Sigmoid colon (tissue), 4 donors: ENCODE results near the gene SMYD3.

Experiments used
- POLR2A ChIP-seq, 2 donors: fragments of 450-650 bp; IDR thresholded peaks; one replicate each; pipeline ENCODE4 v1.6.1; 2016; ENCODE audit warnings: antibody characterized with exemption in 2 of 2, mild to moderate bottlenecking in 2 of 2, moderate library complexity in 2 of 2
- POLR2AphosphoS5 ChIP-seq, 4 donors: sonication (generic); formaldehyde crosslinking; IDR thresholded peaks; one replicate each; pipeline ENCODE4 v1.6.1; 2017; ENCODE audit warnings: antibody characterized with exemption in 4 of 4
- TF ChIP-seq, protein P1 (sequence below), 4 experiments: fragments of 450-650 bp in 3 of 4; fragments of 200-600 bp in 1 of 4; IDR thresholded peaks; one replicate each; pipeline ENCODE4 v1.5.1; 2016 to 2019; ENCODE audit warnings: antibody characterized with exemption in 4 of 4, mild to moderate bottlenecking in 3 of 4, moderate library complexity in 2 of 4

- TF ChIP-seq, protein P1, sequence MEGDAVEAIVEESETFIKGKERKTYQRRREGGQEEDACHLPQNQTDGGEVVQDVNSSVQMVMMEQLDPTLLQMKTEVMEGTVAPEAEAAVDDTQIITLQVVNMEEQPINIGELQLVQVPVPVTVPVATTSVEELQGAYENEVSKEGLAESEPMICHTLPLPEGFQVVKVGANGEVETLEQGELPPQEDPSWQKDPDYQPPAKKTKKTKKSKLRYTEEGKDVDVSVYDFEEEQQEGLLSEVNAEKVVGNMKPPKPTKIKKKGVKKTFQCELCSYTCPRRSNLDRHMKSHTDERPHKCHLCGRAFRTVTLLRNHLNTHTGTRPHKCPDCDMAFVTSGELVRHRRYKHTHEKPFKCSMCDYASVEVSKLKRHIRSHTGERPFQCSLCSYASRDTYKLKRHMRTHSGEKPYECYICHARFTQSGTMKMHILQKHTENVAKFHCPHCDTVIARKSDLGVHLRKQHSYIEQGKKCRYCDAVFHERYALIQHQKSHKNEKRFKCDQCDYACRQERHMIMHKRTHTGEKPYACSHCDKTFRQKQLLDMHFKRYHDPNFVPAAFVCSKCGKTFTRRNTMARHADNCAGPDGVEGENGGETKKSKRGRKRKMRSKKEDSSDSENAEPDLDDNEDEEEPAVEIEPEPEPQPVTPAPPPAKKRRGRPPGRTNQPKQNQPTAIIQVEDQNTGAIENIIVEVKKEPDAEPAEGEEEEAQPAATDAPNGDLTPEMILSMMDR (IDR thresholded peaks at IDR 0.05) = no peak
- no peak for TF ChIP-seq POLR2A (IDR thresholded peaks at IDR 0.05)
- no peak for TF ChIP-seq POLR2AphosphoS5 (IDR thresholded peaks at IDR 0.05)
Observed at GRCh38 chr1:245906207-245906606, 600.9 kb downstream of the SMYD3 start.
